HepG2 (cell line): ENCODE data around the gene CALML6. TPM values are rescaled to one million over a fixed set of nuclear protein-coding genes. Genes with fewer than 3 reads are reported as not detected.

ENCODE experiments used
- CCAR2 ChIP-seq: fragments of 200-400 bp; formaldehyde crosslinking; optimal IDR thresholded peaks from 2 replicates; pipeline ENCODE3; 2018; ENCODE audit warnings: low read depth, mild to moderate bottlenecking, low read length, moderate library complexity
- CHD4 ChIP-seq: fragments of 200-600 bp; sonication (generic); IDR thresholded peaks from 2 replicates; pipeline ENCODE4 v1.7.0; 2017; ENCODE audit warnings: mild to moderate bottlenecking, low read length, borderline replicate concordance
- FOXP1 ChIP-seq, 2 experiments: fragments of 450-650 bp in 1 of 2; IDR thresholded peaks; 2 replicates each; pipeline ENCODE4 v1.6.1; 2017 to 2018; ENCODE audit warnings: antibody characterized with exemption in 1 of 2
- MEIS1 ChIP-seq: sonication (generic); formaldehyde crosslinking; IDR thresholded peaks from 2 replicates; pipeline ENCODE4 v1.9.0; 2021; ENCODE audit warnings: mild to moderate bottlenecking, missing genetic modification reagents, moderate library complexity, borderline replicate concordance
- NFATC3 ChIP-seq: sonication (generic); formaldehyde crosslinking; IDR thresholded peaks from 2 replicates; pipeline ENCODE4 v1.5.1; 2020; ENCODE audit warnings: mild to moderate bottlenecking, missing genetic modification reagents
- NFIC ChIP-seq: IDR thresholded peaks from 2 replicates; pipeline ENCODE4 v1.6.1; 2012; ENCODE audit warnings: mild to moderate bottlenecking, low read length, inconsistent platforms
- PAF1 ChIP-seq: IDR thresholded peaks from 2 replicates; pipeline ENCODE4 v1.6.1; 2016; ENCODE audit warnings: missing genetic modification reagents, missing compliant biosample characterization
- RELA ChIP-seq: sonication (generic); formaldehyde crosslinking; IDR thresholded peaks from 2 replicates; pipeline ENCODE4 v1.4.0; 2020; ENCODE audit warnings: missing genetic modification reagents
- SALL1 ChIP-seq: sonication (generic); formaldehyde crosslinking; IDR thresholded peaks from 2 replicates; pipeline ENCODE4 v1.8.0; 2022; ENCODE audit warnings: mild to moderate bottlenecking, missing genetic modification reagents
- SAP130 ChIP-seq: IDR thresholded peaks from 2 replicates; pipeline ENCODE4 v1.6.1; 2016; ENCODE audit warnings: low read depth
- ZNF230 ChIP-seq: sonication (generic); formaldehyde crosslinking; IDR thresholded peaks from 2 replicates; pipeline ENCODE4 v1.4.0; 2020; ENCODE audit warnings: mild to moderate bottlenecking, missing genetic modification reagents
- ZNF761 ChIP-seq: sonication (generic); formaldehyde crosslinking; conservative IDR thresholded peaks from 2 replicates; pipeline ENCODE4 v1.4.0; 2020; ENCODE audit warnings: mild to moderate bottlenecking, missing genetic modification reagents
- polyA plus RNA-seq, 8 experiments: library from polyadenylated mRNA; depleted of rRNA in 3 of 8; stranded (reverse) in 7 of 8; unstranded in 1 of 8; fragments of >200 nt; fragmentation: Illumina TruSeq in 4 of 8; extraction: Trizol in 4 of 8; gene quantifications; 2 replicates each; pipeline versions ENCODE4 v1.2.1 to v1.2.3, GENCODE V29; 2011 to 2016; ENCODE audit warnings: low read depth in 4 of 8, missing spikeins in 1 of 8, mixed read lengths in 1 of 8; ENCODE audit not compliant: insufficient read depth in 1 of 8
- total RNA-seq, 5 experiments: library from RNA; depleted of rRNA; stranded (reverse); fragments of >200 nt; fragmentation: Illumina TruSeq; extraction: Trizol; gene quantifications; 2 replicates each; pipeline ENCODE4 v1.2.3, GENCODE V29; 2016; ENCODE audit warnings: low read depth in 1 of 5
- TF ChIP-seq, protein P1 (sequence below): sonication (generic); formaldehyde crosslinking; IDR thresholded peaks from 2 replicates; pipeline ENCODE4 v1.4.0; 2020; ENCODE audit warnings: mild to moderate bottlenecking, missing genetic modification reagents
- TF ChIP-seq, protein P2 (sequence below): sonication (generic); formaldehyde crosslinking; IDR thresholded peaks from 2 replicates; pipeline ENCODE4 v1.4.0; 2020; ENCODE audit warnings: low read depth, mild to moderate bottlenecking, missing genetic modification reagents
- TF ChIP-seq, protein P3 (sequence below): sonication (generic); formaldehyde crosslinking; IDR thresholded peaks from 2 replicates; pipeline ENCODE4 v1.5.1; 2020; ENCODE audit warnings: mild to moderate bottlenecking, missing genetic modification reagents, moderate library complexity

CALML6 gene
- total and polyA plus RNA-seq, 2 of the 13 experiments (the other 11 are each of a cell fraction or from before 2014, with no cell fraction given), result 0.11 to 0.12 TPM

DNA sequence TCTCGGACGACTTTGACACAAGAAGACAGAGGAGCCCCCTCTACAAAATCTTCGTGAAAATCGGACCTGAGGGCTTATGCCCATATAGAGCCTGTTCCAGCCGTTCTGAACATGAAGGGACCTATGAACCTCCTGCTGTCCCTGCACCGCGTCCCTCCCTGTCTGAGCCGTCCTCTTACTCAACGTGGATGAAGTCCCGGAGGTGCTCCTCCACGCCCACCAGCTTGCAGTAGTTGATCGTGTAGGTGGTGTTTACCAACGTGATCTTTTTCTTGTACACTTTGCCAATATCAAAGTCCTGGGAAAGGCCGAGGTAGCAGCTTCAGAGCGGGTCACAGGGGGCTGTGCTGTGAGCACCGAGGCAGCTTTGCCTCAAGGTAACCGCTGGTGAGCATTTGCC lies 48.5 kb downstream of the CALML6 start (continued):
- TF ChIP-seq, protein P1, sequence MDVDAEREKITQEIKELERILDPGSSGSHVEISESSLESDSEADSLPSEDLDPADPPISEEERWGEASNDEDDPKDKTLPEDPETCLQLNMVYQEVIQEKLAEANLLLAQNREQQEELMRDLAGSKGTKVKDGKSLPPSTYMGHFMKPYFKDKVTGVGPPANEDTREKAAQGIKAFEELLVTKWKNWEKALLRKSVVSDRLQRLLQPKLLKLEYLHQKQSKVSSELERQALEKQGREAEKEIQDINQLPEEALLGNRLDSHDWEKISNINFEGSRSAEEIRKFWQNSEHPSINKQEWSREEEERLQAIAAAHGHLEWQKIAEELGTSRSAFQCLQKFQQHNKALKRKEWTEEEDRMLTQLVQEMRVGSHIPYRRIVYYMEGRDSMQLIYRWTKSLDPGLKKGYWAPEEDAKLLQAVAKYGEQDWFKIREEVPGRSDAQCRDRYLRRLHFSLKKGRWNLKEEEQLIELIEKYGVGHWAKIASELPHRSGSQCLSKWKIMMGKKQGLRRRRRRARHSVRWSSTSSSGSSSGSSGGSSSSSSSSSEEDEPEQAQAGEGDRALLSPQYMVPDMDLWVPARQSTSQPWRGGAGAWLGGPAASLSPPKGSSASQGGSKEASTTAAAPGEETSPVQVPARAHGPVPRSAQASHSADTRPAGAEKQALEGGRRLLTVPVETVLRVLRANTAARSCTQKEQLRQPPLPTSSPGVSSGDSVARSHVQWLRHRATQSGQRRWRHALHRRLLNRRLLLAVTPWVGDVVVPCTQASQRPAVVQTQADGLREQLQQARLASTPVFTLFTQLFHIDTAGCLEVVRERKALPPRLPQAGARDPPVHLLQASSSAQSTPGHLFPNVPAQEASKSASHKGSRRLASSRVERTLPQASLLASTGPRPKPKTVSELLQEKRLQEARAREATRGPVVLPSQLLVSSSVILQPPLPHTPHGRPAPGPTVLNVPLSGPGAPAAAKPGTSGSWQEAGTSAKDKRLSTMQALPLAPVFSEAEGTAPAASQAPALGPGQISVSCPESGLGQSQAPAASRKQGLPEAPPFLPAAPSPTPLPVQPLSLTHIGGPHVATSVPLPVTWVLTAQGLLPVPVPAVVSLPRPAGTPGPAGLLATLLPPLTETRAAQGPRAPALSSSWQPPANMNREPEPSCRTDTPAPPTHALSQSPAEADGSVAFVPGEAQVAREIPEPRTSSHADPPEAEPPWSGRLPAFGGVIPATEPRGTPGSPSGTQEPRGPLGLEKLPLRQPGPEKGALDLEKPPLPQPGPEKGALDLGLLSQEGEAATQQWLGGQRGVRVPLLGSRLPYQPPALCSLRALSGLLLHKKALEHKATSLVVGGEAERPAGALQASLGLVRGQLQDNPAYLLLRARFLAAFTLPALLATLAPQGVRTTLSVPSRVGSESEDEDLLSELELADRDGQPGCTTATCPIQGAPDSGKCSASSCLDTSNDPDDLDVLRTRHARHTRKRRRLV (CRISPR knock-in tag), result no peak
- TF ChIP-seq ZNF761 (CRISPR knock-in tag), result no peak
- no peak for TF ChIP-seq MEIS1 (CRISPR knock-in tag)
- no peak for TF ChIP-seq CHD4
- TF ChIP-seq FOXP1 (IDR thresholded peaks at IDR 0.05), result no peak
- TF ChIP-seq FOXP1 (CRISPR knock-in tag; IDR thresholded peaks at IDR 0.05), result peak; percentile 16; the same call in 1 of the 2 replicates
- TF ChIP-seq ZNF230 (CRISPR knock-in tag), result no peak
- TF ChIP-seq CCAR2, result no peak
- no peak for TF ChIP-seq NFATC3 (CRISPR knock-in tag)
- no peak for TF ChIP-seq PAF1 (CRISPR knock-in tag)
- TF ChIP-seq SAP130 (CRISPR knock-in tag), result peak; percentile 61; the same call in 1 of the 2 replicates
- TF ChIP-seq NFIC, result no peak
- TF ChIP-seq, protein P2, sequence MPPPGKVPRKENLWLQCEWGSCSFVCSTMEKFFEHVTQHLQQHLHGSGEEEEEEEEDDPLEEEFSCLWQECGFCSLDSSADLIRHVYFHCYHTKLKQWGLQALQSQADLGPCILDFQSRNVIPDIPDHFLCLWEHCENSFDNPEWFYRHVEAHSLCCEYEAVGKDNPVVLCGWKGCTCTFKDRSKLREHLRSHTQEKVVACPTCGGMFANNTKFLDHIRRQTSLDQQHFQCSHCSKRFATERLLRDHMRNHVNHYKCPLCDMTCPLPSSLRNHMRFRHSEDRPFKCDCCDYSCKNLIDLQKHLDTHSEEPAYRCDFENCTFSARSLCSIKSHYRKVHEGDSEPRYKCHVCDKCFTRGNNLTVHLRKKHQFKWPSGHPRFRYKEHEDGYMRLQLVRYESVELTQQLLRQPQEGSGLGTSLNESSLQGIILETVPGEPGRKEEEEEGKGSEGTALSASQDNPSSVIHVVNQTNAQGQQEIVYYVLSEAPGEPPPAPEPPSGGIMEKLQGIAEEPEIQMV (CRISPR knock-in tag), result no peak
- TF ChIP-seq, protein P3, sequence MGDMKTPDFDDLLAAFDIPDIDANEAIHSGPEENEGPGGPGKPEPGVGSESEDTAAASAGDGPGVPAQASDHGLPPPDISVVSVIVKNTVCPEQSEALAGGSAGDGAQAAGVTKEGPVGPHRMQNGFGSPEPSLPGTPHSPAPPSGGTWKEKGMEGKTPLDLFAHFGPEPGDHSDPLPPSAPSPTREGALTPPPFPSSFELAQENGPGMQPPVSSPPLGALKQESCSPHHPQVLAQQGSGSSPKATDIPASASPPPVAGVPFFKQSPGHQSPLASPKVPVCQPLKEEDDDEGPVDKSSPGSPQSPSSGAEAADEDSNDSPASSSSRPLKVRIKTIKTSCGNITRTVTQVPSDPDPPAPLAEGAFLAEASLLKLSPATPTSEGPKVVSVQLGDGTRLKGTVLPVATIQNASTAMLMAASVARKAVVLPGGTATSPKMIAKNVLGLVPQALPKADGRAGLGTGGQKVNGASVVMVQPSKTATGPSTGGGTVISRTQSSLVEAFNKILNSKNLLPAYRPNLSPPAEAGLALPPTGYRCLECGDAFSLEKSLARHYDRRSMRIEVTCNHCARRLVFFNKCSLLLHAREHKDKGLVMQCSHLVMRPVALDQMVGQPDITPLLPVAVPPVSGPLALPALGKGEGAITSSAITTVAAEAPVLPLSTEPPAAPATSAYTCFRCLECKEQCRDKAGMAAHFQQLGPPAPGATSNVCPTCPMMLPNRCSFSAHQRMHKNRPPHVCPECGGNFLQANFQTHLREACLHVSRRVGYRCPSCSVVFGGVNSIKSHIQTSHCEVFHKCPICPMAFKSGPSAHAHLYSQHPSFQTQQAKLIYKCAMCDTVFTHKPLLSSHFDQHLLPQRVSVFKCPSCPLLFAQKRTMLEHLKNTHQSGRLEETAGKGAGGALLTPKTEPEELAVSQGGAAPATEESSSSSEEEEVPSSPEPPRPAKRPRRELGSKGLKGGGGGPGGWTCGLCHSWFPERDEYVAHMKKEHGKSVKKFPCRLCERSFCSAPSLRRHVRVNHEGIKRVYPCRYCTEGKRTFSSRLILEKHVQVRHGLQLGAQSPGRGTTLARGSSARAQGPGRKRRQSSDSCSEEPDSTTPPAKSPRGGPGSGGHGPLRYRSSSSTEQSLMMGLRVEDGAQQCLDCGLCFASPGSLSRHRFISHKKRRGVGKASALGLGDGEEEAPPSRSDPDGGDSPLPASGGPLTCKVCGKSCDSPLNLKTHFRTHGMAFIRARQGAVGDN (CRISPR knock-in tag), result peak; percentile 32; the same call in 1 of the 2 replicates
- peak; percentile 17; the same call in 1 of the 2 replicates for TF ChIP-seq SALL1 (CRISPR knock-in tag)
- TF ChIP-seq RELA (CRISPR knock-in tag), result no peak
